HG02973 (cell line): ENCODE data around the gene HTRA3.
A peak's percentile ranks its signal among the peaks of the same experiment; 100 is the strongest.

ENCODE experiments used
- ATAC-seq: cut with Tn5 transposase; IDR thresholded peaks from one replicate; pipeline ENCODE4 v1.9.1; 2021; ENCODE audit warnings: moderate library complexity; ENCODE audit not compliant: unreplicated experiment

The HTRA3 gene

DNA sequence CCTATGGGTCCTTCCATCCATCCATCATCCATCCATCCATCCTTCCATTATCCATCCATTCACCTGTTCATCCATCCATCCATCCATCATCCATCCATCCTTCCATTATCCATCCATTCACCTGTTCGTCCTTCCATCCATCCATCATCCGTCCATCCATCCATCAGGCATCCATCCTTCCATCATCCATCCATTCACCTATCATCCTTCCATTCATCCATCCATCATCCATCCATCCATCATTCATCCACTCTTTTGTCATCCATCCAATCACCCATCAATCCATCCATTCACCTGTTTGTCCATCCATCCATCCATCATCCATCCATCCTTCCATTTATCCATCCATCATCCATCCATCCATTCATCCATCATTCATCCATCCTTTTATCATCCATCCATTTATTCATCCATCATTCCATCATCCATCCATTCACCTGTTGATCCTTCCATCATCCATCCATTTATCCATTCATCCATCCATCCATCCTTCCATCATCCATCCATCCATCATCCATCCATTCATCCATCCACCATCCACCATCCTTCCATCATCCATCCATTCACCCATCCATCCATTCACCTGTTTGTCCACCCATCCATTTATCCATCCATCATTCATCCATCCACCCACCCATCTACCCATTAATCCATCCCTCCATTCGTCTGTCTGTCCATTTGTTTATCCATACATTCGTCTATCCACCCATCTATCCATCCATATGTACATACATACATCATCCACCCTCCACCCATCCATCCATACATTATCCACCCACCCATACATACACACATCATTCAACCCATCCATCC is 35.7 kb upstream of the HTRA3 start:
- ATAC-seq: no peak

DNA sequence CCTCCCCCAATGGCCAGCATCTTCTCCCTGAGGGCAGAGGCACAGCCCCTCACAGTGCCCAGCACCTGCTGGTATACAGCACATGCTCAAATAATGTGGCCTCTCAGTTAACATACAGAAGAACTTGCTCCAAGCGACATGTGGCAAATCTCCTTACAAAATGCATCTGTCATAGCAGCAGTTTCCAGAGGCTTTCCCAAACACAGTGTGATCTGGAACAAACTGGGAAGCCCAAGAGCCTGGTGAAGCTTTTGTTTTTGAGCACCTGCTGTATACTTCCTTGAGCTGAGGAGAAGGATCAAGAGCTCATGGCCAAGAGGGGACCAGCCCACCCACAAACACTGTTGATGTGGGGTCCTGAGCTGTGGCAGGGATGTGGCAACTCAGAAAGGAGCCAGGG is 34.8 kb upstream of the HTRA3 start:
- ATAC-seq: no peak

DNA sequence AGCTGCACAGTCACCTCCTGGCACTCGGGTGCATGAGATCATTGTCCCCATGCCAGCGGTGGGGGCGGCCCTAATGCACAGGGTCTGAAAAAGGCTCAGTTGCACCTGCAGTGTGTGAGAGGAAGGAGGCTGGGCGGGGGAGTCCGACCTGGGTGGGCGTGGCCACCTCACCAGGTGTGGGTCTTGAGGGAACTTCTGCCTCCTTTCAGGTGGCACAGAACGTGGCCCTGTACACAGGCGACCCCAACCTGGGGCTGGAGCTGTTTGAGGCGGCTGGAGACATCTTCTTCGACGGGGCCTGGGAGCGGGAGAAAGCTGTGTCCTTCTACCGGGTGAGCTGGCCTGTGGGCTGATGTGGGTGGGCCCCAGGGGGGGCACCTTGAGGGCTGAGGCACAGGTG is 34.3 kb upstream of the HTRA3 start:
- no peak for ATAC-seq

DNA sequence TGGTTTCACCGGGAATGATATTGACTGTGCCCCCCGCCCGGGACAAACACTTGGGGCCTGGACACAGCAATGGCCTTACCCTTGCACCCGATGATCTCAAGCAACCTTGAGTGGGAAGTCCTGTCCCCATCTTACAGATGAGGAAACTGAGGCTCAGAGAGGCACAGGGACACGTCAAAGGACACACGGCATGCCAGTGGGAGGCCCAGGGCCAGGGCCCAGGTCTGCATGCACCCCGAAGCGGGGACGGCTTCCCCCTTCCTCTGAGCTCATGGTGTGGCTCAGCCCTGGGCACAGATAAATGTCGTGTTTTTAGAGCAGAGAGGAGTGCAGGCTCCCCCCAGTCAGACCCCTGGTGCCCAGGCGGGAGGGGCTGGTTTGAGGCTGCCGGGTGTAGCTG is 33.9 kb upstream of the HTRA3 start:
- no peak for ATAC-seq

DNA sequence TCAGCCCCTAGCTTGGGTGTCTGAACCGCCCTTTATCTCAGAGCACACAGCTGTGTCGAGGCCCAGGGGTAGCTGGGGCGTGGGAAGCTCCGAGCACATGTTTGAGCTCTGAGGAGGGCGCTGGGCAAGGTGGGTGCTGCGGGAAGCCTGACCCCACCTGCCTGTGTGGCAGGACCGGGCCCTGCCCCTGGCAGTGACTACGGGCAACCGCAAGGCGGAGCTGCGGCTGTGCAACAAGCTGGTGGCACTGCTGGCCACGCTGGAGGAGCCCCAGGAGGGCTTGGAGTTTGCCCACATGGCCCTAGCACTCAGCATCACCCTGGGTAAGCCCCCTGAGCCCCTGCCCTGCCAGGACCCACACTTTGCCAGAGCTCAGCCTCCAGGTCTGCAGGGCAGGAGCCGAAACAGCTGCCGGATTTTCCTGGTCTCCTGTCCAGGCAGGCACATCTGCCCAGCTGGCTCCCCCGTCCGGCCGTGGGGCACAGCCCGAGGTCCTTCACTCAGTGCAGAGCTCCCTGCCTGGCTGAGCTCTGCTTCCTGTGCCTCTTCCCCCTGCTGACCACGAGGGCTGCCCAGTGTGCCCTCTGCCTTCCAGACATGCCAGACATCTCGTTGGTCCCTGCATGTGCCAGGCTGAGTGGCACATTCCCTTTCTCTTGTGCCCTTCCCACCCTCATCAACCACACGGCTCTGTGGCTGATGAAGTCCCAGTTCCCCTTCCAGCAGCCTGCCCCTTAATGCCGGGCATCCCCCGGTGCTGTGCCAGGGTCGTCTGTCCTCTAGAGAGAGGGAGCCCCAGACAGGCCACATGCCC is 33.2 kb upstream of the HTRA3 start:
- ATAC-seq: no peak

DNA sequence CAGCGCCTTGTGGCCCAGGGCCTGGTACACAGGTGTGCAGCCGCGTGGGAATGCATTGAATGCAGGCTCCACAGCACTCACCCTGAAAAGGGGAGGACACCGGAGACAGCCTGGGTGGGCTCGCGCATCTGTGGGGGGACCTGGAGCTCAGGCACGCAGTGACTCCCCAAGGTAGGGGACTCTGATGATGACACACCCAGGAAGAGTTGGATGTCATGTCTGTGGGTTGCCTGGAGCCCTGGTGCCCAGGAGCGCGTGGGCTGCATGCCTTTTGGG is 32.7 kb upstream of the HTRA3 start:
- no peak for ATAC-seq

DNA sequence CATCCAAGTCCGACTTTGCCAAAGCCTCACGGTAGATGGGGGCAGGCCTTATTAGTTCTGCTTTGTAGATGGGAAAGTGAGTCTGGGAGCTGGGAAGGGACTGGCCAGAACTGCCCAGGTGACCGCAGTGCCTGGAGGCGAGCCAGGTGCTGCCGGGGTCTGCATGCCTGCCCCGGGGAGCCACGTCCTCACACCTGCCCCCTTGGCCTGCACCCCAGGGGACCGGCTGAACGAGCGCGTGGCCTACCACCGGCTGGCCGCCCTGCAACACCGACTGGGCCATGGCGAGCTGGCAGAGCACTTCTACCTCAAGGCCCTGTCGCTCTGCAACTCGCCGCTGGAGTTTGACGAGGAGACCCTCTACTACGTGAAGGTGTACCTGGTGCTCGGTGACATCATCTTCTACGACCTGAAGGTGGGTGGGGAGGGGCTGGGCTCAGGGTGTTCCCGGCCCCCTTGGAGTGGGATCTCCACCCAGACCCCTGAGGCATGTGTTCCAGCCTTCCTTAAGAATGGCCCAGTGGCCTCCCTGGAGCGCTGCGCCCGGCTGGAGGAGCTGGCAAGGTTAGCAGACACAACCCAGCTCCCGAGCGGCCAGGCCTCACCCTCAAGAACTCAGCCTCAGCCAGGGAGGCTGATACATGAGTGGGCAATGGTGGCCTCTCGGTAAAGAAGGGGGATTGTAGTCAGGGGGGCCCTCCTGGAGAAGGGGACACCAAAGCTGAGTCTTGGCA is 32.1 kb upstream of the HTRA3 start:
- no peak for ATAC-seq

DNA sequence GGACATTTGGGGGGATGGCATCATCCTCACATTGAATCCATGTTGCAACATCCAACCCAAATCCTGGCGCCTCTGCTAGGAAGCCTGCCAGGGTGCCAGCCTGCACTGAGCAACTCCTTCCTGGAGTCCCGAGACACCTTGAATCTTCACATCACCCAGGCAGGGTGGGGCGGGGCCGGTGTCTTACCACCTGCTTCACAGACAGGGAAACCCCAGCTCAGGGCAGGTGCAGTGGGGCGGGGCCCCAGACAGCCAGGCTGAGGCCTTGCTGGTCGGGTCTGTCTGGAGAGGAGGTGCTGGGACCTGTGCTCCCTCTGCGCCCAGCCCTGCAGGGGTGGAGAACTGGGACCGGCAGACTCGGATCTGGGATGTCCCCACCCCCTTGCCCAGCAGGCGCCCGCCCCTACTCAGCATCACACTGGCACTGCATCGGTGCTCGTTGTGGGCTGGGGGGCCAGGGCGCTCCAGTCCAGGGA is 31.5 kb upstream of the HTRA3 start:
- no peak for ATAC-seq

DNA sequence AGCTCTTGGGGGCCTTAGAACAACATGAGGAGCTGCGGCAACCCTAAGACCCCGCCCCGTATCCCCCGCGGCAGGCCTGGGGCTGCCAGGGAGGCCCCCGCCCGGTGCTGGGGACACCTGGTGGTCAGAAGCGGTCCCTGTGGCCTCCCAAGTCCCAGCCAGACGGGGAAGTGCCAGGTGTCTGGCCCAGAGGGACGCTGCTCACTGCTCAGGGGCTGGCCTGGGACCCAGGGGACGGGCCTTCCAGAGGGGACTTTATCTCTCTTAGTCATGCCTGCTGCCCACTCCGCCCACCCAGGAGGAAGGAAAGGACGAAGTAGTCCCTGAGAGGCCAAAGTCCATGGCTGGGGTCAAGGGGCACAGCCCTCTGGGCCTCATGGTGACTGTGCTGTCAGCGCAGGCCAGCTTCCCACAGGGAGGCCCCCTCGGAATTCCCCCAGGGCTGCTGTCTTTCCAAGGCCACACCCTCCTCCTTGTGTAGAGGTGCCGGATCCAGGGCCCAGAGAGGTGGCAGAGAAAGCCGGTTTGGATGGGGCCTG is 31.0 kb upstream of the HTRA3 start:
- no peak for ATAC-seq

DNA sequence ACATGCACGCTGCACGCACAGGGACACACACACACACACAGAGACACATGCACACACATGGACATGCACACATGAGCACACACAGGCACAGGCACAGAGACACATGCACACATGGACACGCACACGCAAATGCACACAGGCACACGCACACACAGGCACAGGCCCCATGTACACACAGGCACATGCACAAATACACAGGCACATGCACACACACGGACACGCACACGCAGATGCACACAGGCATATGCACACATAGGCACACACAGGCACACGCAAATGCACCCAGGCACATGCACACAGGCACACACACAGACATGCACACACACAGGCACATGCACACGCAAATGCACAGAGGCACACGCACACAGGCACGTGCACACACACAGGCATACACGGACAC is 30.3 kb upstream of the HTRA3 start:
- no peak for ATAC-seq

DNA sequence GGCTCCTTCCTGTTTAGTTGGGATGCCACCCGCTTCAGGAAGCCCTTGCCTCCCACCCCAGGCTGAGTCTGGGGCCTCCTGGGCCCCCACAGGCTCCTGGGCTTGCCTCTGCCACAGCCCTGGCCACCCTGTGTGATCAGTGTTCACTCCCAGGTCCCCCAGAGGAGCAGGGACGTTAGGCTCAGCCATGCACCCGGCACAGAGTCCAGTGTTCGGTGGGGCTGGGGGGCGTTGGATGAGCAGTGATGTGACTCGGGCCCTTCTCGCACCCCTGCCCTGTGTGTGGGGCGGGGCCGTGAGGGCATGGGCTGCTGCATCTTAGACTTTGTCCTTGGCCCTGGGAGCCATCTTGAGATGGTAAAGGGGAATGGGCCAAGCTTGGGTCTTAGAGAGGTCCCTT is 29.9 kb upstream of the HTRA3 start:
- ATAC-seq: no peak

DNA sequence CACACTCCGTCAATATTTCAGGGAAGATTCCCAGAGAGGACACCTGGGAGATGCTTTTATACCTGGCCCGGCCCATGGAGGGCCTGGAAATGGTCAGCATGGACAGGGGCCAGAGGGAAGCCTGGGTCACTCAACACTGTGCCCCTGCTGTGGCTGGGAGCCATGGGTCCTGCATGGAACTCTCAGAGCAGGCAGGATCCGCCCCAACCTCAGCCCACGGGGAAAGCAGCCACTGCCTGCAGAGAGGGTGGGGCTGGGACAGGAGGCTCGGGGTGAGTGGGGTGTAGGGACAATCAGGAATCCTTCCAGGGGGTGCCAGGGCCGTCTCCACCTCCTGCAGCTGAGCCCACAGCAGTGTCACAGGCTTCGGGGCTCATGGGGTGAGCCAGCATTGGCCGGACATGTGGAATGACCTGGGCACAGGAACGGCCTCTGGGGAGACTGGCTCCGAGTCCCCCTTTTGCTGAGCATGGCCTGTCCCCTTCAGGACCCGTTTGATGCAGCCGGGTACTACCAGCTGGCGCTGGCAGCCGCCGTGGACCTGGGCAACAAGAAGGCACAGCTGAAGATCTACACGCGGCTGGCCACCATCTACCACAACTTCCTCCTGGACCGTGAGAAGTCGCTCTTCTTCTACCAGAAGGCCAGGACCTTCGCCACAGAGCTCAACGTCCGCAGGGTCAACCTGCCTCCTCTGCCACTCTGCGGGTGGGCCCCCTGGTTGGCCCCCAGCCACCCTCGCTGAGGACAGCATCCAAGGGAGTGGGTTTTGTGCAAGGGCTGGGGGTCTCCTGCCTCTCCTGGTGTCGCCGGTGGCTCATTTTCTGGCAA is 29.1 kb upstream of the HTRA3 start:
- ATAC-seq: no peak

DNA sequence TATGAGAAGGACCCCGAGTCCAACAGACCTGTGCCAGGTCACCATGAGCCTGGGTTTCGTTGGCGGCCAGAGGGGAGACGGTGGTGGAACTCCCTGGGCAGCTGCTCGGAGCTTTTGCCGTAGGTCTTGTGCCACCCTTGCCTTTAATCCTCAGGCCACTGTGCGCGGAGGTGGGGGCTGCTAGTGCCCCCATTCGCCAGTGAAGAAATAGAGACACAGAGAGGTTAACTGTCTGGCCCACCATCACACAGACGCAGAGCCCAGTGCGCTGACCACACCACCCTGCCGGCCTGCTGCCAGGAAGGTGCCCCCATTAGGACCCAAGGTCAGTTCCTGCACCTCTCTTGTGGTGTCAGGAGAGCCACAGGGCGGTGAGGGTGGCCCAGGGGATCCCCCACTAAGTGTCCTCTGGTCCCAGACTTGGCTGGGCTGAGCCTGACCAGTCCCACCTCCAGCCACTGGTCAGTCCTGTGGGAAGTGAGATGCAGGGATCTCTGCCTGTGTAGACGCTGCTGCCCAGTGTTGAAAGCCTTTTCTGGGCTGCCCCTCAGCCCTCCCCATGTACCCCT is 28.3 kb upstream of the HTRA3 start:
- no peak for ATAC-seq

DNA sequence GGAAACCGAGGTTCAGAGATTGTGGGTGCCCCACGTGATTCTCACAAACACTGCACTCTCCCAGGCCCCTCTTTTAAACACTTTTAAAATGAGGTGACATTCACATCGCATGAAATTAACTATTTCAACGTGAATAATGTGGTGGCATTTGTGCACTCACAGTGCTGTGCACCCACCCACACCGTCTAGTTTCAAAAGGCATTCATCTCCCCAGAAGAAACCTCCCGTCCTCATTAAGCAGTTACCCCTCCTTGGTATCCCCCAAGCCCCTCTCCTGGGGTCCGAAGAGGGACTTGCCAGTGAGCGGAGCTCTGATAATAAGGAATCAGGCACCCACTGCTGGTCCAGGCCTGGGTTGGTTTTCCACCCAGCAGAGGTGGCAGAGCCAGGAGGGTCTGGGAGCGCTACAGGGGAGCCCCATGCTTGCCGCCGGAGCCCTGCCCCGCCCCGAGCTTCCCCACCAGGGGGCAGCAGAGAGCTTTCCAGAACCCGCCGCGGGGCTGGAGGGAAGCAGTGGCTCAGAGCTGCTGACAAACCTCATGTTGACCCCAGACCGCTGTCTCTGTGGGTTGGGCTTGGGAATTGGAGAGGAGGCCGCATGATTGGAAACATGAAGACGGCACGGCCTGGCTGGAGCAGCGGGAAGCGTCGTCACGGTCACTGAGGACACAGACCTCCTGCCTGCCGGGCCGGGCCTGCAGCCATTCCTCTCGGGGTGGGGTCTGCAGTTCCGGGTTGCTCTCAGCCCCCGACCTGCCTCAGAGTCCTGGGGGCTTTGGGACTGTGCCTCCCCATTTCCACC is 27.5 kb upstream of the HTRA3 start:
- peak; percentile 71 for ATAC-seq

DNA sequence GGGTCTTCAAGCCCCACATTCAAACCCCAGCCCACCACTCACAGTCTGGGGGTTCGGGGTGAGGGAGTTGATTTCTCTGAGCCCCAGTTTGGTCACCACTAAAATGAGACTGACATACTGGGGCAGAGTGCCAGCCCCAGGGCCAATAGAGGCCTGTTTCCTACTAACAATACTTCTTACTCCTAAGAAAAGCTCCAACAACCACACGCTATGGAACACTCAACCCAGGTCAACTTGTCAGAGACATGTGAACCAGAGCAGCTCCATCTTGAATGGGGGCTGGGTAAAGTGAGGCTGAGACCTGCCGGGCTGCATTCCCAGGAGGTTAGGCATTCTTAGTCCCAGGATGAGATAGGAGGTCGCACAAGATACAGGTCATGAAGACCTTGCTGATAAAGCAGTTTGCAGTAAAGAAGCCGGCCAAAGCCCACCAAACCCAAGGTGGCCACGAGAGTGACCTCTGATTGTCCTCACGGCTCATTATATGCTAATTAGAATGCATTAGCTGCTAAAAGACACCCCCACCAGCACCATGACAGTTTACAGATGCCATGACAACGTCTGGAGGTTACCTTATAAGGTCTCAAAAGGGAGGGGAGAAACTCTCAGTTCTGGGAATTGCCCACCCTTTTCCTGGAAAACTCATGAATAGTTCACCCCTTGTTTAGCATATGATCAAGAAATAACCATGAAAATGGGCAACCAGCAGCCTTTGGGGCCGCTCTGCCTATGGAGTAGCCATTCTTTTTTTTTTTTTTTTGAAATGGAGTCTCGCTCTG is 26.6 kb upstream of the HTRA3 start:
- no peak for ATAC-seq

DNA sequence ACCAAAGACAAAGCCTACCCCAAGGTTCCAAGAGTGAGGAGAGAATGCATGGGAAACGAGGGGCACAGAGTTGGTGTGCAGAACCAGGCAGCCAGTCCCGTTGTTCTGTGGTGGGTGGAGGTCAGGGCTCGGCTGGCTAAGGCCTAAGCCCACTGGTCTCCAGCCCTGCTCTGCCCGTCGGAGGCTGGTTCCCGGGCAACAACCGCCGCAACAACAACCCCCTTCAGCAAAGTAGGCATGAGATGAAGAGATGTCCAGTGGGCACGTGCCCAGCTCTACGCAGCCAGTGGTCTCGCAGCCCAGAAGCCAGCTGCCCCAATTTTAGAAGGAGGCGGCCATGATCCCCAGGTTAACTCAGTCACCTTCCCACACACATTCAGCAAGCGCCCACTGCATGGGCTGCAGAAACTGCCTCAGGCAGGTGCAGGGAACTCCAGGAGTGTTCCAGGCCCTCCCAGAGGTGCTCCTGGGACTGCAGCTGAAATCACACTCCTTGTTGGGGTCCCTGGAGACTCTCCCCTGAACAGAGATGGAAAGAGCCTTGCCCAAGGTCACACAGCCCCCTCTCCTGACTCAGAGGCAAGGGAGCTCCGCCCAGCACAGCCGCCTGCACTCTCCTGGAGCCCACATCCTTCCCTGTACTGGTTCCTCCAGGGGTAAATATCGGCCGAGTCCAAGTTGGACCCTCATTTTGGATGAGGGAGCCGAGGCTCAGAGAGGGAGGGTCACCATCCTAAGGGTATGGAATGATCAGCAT is 25.4 kb upstream of the HTRA3 start:
- ATAC-seq: no peak

DNA sequence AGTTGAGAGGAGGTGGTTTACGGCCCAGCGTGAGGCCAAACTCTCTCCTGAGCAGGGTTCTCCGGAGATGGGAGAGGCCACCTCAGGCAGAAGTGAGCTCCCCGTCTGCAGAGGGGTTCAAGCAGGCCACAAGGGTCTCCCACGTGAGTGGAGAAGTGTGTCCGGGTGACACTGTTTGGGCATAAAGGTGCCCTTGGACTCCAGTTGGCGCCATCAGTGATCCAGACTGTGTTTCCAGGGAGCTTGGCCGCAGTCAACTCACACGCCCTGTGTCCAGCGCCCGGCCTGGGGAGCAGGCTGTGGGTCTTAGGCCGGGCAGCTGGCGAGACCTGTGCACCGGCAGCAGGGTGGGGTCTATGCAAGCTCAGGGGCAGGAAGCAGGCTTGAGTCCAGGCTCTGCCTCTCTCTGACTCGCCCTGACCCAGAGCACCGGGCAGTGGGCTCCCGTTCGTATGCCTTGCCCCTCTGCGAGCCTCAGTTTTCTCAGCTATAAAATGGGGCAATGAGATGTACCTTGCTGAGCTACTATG is 24.6 kb upstream of the HTRA3 start:
- no peak for ATAC-seq
